ENCODE data around the gene INPP5E.

GRCh38 chr9:136481558-136481957 lies 41.9 kb upstream of the INPP5E start:
- no peak for TF ChIP-seq CTCF (IDR thresholded peaks at IDR 0.05)
- no peak for TF ChIP-seq POLR2A (IDR thresholded peaks at IDR 0.05)

Measured in adrenal gland (tissue), 5 donors.